H9 (cell line): ENCODE data around the gene POU2AF1. TPM values are rescaled to one million over a fixed set of nuclear protein-coding genes. Genes with fewer than 3 reads are reported as not detected.

Experiments used
- DNase-seq: peaks from one replicate; pipeline ENCODE4 v3.0.0-alpha.2; 2017
- H2AFZ ChIP-seq: one replicate; pipeline ENCODE4 v1.6.1; 2013; ENCODE audit warnings: mild to moderate bottlenecking, low read length, control low read depth, moderate library complexity
- H2AK5ac ChIP-seq: 2 replicates; pipeline ENCODE4 v1.6.1; 2013; ENCODE audit warnings: low read length, control low read depth, mixed read lengths; ENCODE audit not compliant: insufficient read length
- H2BK120ac ChIP-seq: one replicate; pipeline ENCODE4 v1.6.1; 2013; ENCODE audit warnings: low read depth, mild to moderate bottlenecking, low read length, control low read depth, inconsistent platforms; ENCODE audit not compliant: poor library complexity, severe bottlenecking
- H2BK12ac ChIP-seq: 2 replicates; pipeline ENCODE4 v1.6.1; 2013; ENCODE audit warnings: low read length, control low read depth, mixed read lengths, low read depth; ENCODE audit not compliant: insufficient read length
- H2BK15ac ChIP-seq: 2 replicates; pipeline ENCODE4 v1.6.1; 2013; ENCODE audit warnings: low read depth, low read length, control low read depth
- H2BK20ac ChIP-seq: one replicate; pipeline ENCODE4 v1.6.1; 2013; ENCODE audit warnings: low read depth, mild to moderate bottlenecking, low read length, control low read depth, inconsistent platforms; ENCODE audit not compliant: poor library complexity, severe bottlenecking
- H2BK5ac ChIP-seq: 2 replicates; pipeline ENCODE4 v1.6.1; 2013; ENCODE audit warnings: low read length, control low read depth, mixed read lengths; ENCODE audit not compliant: insufficient read length
- H3K14ac ChIP-seq: 2 replicates; pipeline ENCODE4 v1.6.1; 2013; ENCODE audit warnings: low read length, control low read depth; ENCODE audit not compliant: insufficient read depth
- H3K18ac ChIP-seq: 2 replicates; pipeline ENCODE4 v1.6.1; 2013; ENCODE audit warnings: low read depth, mild to moderate bottlenecking, mixed read lengths, low read length, control low read depth; ENCODE audit not compliant: insufficient read length
- H3K23ac ChIP-seq: 2 replicates; pipeline ENCODE4 v1.6.1; 2013; ENCODE audit warnings: low read length, control low read depth, mixed read lengths, low read depth; ENCODE audit not compliant: insufficient read length
- H3K23me2 ChIP-seq: 2 replicates; pipeline ENCODE4 v1.6.1; 2013; ENCODE audit warnings: low read depth, mild to moderate bottlenecking, mixed read lengths, low read length, control low read depth; ENCODE audit not compliant: insufficient read length, poor library complexity, severe bottlenecking
- H3K27ac ChIP-seq: 2 replicates; pipeline ENCODE4 v1.5.1; 2013; ENCODE audit warnings: low read length, control low read depth, mixed read lengths, low read depth; ENCODE audit not compliant: insufficient read length
- H3K27me3 ChIP-seq: 2 replicates; pipeline ENCODE4 v1.6.1; 2013; ENCODE audit warnings: low read length, control low read depth, inconsistent platforms; ENCODE audit not compliant: insufficient read depth
- H3K4ac ChIP-seq: 2 replicates; pipeline ENCODE4 v1.6.1; 2013; ENCODE audit warnings: low read depth, mild to moderate bottlenecking, control low read depth, inconsistent platforms, low read length, moderate library complexity
- H3K4me1 ChIP-seq: 2 replicates; pipeline ENCODE4 v1.6.1; 2013; ENCODE audit warnings: low read length, control low read depth, inconsistent platforms; ENCODE audit not compliant: insufficient read depth
- H3K4me2 ChIP-seq: 2 replicates; pipeline ENCODE4 v1.6.1; 2013; ENCODE audit warnings: low read length, control low read depth, mixed read lengths; ENCODE audit not compliant: insufficient read length, insufficient read depth
- H3K56ac ChIP-seq: 2 replicates; pipeline ENCODE4 v1.6.1; 2013; ENCODE audit warnings: low read depth, mild to moderate bottlenecking, mixed read lengths, low read length, control low read depth; ENCODE audit not compliant: insufficient read length
- H3K79me1 ChIP-seq: 2 replicates; pipeline ENCODE4 v1.6.1; 2013; ENCODE audit warnings: low read depth, mild to moderate bottlenecking, moderate library complexity, low read length, control low read depth, inconsistent platforms; ENCODE audit not compliant: insufficient read depth, poor library complexity, severe bottlenecking
- H3K79me2 ChIP-seq: 2 replicates; pipeline ENCODE4 v1.6.1; 2013; ENCODE audit warnings: low read length, control low read depth, inconsistent platforms; ENCODE audit not compliant: insufficient read depth
- H3K9ac ChIP-seq: 2 replicates; pipeline ENCODE4 v1.6.1; 2013; ENCODE audit warnings: low read length, control low read depth, mixed read lengths; ENCODE audit not compliant: insufficient read length; ENCODE audit errors: extremely low read depth
- H3K9me3 ChIP-seq: one replicate; pipeline ENCODE4 v1.6.1; 2013; ENCODE audit warnings: low read depth, low read length, inconsistent platforms; ENCODE audit not compliant: control insufficient read depth
- H3T11ph ChIP-seq: one replicate; pipeline ENCODE4 v1.6.1; 2013; ENCODE audit warnings: mild to moderate bottlenecking, low read length, control low read depth, inconsistent platforms
- H4K20me1 ChIP-seq: one replicate; pipeline ENCODE4 v1.6.1; 2013; ENCODE audit not compliant: control insufficient read depth, insufficient read length, insufficient read depth
- H4K5ac ChIP-seq: 2 replicates; pipeline ENCODE4 v1.6.1; 2013; ENCODE audit warnings: low read depth, mild to moderate bottlenecking, mixed read lengths, low read length, control low read depth; ENCODE audit not compliant: insufficient read length
- H4K8ac ChIP-seq: replicated peaks from 2 replicates; pipeline ENCODE4 v1.6.1; 2013; ENCODE audit warnings: low read length, control low read depth, mixed read lengths, low read depth; ENCODE audit not compliant: insufficient read length
- H4K91ac ChIP-seq: 2 replicates; pipeline ENCODE4 v1.6.1; 2013; ENCODE audit warnings: low read depth, mild to moderate bottlenecking, moderate library complexity, mixed read lengths, low read length, control low read depth; ENCODE audit not compliant: insufficient read length
- H3K27ac Mint-ChIP-seq, 3 experiments: 2 replicates in 2 of 3; 3 replicates in 1 of 3; pipeline ENCODE4 v1.8.0; 2020 to 2021; ENCODE audit warnings: mixed read lengths in 3 of 3, mild to moderate bottlenecking in 1 of 3, moderate library complexity in 1 of 3
- H3K27me3 Mint-ChIP-seq: 2 replicates; pipeline ENCODE4 v1.8.0; 2021; ENCODE audit warnings: low read depth, mild to moderate bottlenecking, moderate library complexity, mixed read lengths
- H3K36me3 Mint-ChIP-seq, 3 experiments: 2 replicates in 2 of 3; 3 replicates in 1 of 3; pipeline ENCODE4 v1.8.0; 2020 to 2021; ENCODE audit warnings: low read depth in 3 of 3, mixed read lengths in 3 of 3; ENCODE audit not compliant: insufficient read depth in 1 of 3
- H3K4me1 Mint-ChIP-seq, 2 experiments: 2 replicates each; pipeline ENCODE4 v1.8.0; 2020; ENCODE audit warnings: mixed read lengths in 2 of 2
- H3K4me3 Mint-ChIP-seq, 2 experiments: 2 replicates in 1 of 2; 3 replicates in 1 of 2; pipeline ENCODE4 v1.8.0; 2020 to 2021; ENCODE audit warnings: mild to moderate bottlenecking in 2 of 2, mixed read lengths in 2 of 2, moderate library complexity in 1 of 2
- H3K9me3 Mint-ChIP-seq, 2 experiments: 2 replicates in 1 of 2; 3 replicates in 1 of 2; pipeline ENCODE4 v1.8.0; 2020; ENCODE audit warnings: mild to moderate bottlenecking in 2 of 2, mixed read lengths in 2 of 2, moderate library complexity in 1 of 2
- WGBS: extraction: QIAGEN DNeasy Blood & Tissue Kit; methylation state at CpG from one replicate; pipeline ENCODE4 v1.1.7; 2013; ENCODE audit warnings: missing lambda C conversion rate, low lambda C conversion rate, mixed read lengths; ENCODE audit not compliant: insufficient read length; ENCODE audit errors: extremely low coverage; 5-methylcytosine and 5-hydroxymethylcytosine counted together
- total RNA-seq: library from RNA; stranded (reverse); gene quantifications from 2 replicates; pipeline ENCODE4 v1.2.1, GENCODE V29; 2021
- TF ChIP-seq, protein P1 (sequence below): fragments of 200-600 bp; sonication (generic); conservative IDR thresholded peaks from 3 replicates; pipeline ENCODE4 v1.8.0; 2021; ENCODE audit warnings: antibody characterized with exemption, mild to moderate bottlenecking

POU2AF1 gene
- total RNA-seq, 1 experiment from 2014 or later: not detected

DNA sequence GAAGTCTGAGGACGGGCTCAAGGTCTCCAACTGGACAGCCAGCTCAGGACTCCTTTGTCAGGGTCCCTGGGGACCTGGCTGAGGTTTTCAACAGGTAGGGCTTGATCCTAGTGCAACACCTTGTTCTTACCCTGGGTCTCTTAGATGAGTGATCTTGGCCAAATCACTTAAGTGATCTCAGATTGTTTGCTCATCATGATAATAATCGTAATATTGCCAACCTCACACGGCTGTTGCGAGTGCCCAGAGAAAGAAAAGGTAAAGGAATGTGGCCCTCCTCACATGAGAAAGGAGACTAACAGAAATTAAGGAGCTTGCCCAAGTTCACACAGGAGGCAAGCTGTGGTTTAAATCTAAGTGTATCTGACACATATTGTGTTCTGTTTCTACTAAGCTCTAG, 52.3 kb downstream of the POU2AF1 start:
- Histone ChIP-seq H2BK20ac (no peak overlapping the region), H4K5ac (no peak overlapping the region), H2AFZ (no peak overlapping the region), H3K27ac (no peak overlapping the region), H4K20me1 (peaks cover 2% of the 10 kb centered on the region), H3T11ph (no peak overlapping the region), H4K8ac (no peak overlapping the region), H2BK15ac (no peak overlapping the region), H3K23ac (no peak overlapping the region), H3K27me3 (no peaks in the 10 kb centered on the region), H3K9me3 (no peaks in the 10 kb centered on the region), H3K56ac (no peak overlapping the region), H3K14ac (no peak overlapping the region), H3K23me2 (no peaks in the 10 kb centered on the region), H3K4me2 (no peak overlapping the region), H4K91ac (no peak overlapping the region), H2BK120ac (no peak overlapping the region), H3K4ac (no peak overlapping the region), H3K79me2 (no peaks in the 10 kb centered on the region), H2AK5ac (no peak overlapping the region), H2BK5ac (no peak overlapping the region), H3K4me1 (no peaks in the 10 kb centered on the region), H2BK12ac (no peak overlapping the region), H3K79me1 (no peaks in the 10 kb centered on the region), H3K18ac (no peak overlapping the region), H3K9ac (no peak overlapping the region)
- DNase-seq: no peak
- H3K9me3 Mint-ChIP-seq: no peaks in the 10 kb centered on the region
- TF ChIP-seq, protein P1, sequence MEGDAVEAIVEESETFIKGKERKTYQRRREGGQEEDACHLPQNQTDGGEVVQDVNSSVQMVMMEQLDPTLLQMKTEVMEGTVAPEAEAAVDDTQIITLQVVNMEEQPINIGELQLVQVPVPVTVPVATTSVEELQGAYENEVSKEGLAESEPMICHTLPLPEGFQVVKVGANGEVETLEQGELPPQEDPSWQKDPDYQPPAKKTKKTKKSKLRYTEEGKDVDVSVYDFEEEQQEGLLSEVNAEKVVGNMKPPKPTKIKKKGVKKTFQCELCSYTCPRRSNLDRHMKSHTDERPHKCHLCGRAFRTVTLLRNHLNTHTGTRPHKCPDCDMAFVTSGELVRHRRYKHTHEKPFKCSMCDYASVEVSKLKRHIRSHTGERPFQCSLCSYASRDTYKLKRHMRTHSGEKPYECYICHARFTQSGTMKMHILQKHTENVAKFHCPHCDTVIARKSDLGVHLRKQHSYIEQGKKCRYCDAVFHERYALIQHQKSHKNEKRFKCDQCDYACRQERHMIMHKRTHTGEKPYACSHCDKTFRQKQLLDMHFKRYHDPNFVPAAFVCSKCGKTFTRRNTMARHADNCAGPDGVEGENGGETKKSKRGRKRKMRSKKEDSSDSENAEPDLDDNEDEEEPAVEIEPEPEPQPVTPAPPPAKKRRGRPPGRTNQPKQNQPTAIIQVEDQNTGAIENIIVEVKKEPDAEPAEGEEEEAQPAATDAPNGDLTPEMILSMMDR: no peak
- WGBS: no CpG with 5 or more reads among the region's 4 CpGs
- H3K4me1 Mint-ChIP-seq: no peaks in the 10 kb centered on the region
- no peaks in the 10 kb centered on the region for H3K36me3 Mint-ChIP-seq
- H3K27me3 Mint-ChIP-seq: no peaks in the 10 kb centered on the region; the same call in 1 of the 2 replicates
- no peak overlapping the region for H3K4me3 Mint-ChIP-seq
- H3K27ac Mint-ChIP-seq: no peak overlapping the region
